ENCODE data around the gene GRAMD1B.
"Not testable (repeated sequence)": the region's sequence is repeated elsewhere in the genome, so short reads cannot be mapped to it uniquely, and the experiment has no call there.

GRAMD1B gene

GRCh38 chr11:123641495-123641840, 211.4 kb downstream of the GRAMD1B start:
- DNase-seq (ENCODE audit: low read depth) = no peak

GRCh38 chr11:123642435-123642834, 212.4 kb downstream of the GRAMD1B start:
- DNase-seq (ENCODE audit: low read depth) = no peak

- DNase-seq (ENCODE audit: low read depth) = no peak
Measured at GRCh38 chr11:123645286-123645975, 215.4 kb downstream of the GRAMD1B start.

GRCh38 chr11:123650901-123651300, 220.8 kb downstream of the GRAMD1B start:
- no peak for DNase-seq (ENCODE audit: low read depth)

- no peak for DNase-seq (ENCODE audit: low read depth)
Measured at GRCh38 chr11:123652599-123652998, 222.5 kb downstream of the GRAMD1B start.

- no peak for DNase-seq (ENCODE audit: low read depth)
Measured at GRCh38 chr11:123653483-123653826, 223.4 kb downstream of the GRAMD1B start.

GRCh38 chr11:123653827-123654565, 223.9 kb downstream of the GRAMD1B start:
- DNase-seq (ENCODE audit: low read depth) = no peak

GRCh38 chr11:123654566-123655081, 224.6 kb downstream of the GRAMD1B start, which contains the start of gene SCN3B:
Gene SCN3B (minus strand): TSS chr11:123654624. CDS start chr11:123653801, 823 bp downstream.
- no peak for DNase-seq (ENCODE audit: low read depth)

- no peak for DNase-seq (ENCODE audit: low read depth)
Measured at GRCh38 chr11:123659311-123659710, 229.2 kb downstream of the GRAMD1B start.

GRCh38 chr11:123659965-123660364, 229.9 kb downstream of the GRAMD1B start:
- DNase-seq (ENCODE audit: low read depth) = not testable (repeated sequence)

- no peak for DNase-seq (ENCODE audit: low read depth)
Measured at GRCh38 chr11:123665306-123665705, 235.2 kb downstream of the GRAMD1B start.

DNA sequence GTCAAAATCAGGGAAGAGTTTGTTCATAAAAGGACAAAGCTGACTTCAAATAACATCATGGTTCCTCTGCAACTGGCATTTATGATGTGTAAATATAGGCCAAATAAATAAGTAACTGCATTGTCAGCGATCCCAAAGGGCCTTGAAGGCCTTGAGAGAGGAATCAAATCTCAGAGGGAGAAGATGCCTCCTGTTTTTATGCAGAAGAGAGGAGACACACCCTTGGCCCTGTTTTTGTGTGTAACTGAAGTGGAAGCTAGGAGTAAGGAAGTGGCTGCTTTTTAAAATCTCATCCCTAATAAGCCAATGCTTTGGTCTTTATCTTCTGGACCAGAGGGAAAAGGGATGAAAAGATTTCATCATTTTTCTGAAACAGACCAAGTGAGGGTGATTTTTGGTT, 240.0 kb downstream of the GRAMD1B start:
- no peak for DNase-seq (ENCODE audit: low read depth)

DNA sequence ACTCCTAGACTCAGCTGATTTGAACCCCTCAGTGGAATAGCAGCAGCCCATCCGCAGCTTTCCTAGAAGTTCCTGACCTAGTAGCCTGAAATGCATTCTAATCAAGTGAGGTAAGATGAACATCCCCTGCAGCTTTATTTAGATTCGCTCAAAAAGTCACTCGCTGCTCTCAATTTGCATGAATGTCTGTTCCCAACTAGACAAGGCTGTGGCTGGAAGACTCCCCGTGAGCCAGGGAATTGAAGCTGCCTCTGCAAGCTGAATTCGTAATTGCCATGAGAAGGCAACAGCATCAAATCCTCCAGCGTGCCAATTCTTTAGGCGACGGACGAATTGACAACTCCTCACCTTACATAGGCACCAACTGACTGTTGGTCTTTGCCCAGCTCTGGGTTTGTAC, 241.5 kb downstream of the GRAMD1B start:
- no peak for DNase-seq (ENCODE audit: low read depth)

DNA sequence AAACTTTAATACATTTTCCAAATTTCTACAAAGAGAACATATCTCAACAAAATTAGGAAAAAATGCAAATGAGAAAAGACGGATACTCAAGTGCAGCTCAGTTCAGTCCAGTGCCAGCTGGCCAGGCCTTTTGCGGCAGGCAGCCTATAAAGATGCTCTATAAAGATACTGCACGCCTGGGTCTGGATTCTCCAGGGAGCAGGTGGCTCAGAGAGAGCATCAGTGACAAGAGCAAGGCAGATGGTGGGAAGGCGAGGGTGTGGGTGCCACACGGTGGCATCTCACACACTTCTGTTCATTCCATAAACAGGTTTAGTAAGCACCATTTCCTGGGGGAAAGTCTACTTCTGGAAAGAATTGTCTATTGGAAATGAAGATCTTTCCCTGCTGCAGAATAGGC, 242.5 kb downstream of the GRAMD1B start:
- DNase-seq (ENCODE audit: low read depth) = no peak

DNA sequence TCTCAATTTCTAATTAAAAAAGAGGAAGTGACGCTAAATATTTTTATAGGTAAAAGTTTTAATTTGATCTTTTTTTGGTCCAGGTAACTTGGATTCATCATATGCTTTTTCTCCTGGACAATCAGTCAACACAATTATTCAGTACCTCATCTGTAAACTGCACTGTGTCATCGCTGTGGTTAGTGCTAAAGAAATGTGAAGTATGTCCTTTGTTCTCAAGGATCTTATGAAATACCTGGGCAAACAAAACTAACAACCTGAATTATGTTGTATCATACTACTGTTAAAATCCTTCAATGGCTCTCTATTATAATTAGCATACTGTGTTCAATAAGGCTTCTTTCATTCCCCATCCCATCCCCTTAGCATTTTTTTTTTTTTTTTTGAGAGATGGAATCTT, 244.2 kb downstream of the GRAMD1B start:
- DNase-seq (ENCODE audit: low read depth) = no peak

All from stromal cell of bone marrow (primary cell).